ENCODE results near the gene MAGEA11.

DNA sequence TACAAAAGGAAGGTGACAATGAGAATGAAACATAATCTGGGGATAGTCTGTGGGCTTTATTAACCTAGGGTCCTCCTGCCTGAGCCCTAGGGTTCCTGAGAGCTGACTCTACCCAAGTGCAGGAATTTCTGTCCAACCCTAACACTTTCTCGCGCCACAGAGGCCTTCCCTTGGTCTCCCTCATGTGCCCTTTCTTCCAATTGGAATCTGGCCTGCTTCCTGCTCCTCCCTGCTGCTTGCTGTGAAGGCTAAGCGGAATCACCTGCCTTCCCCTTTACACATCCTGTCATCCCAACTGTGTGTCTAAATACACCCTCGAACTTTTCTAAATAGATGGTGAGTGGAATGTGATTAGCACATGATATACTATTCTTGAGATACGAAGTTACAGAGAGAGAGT, 5.9 kb downstream of the MAGEA11 start:
- no peak for TF ChIP-seq POLR2A (IDR thresholded peaks at IDR 0.05; ENCODE audit: low read depth, low read length)
- no peak for TF ChIP-seq POLR2AphosphoS5 (IDR thresholded peaks at IDR 0.05; ENCODE audit: low read depth, low read length)

Data from GM12892 (cell line).